ENCODE results near the gene ETFRF1. TPM values are rescaled to one million over a fixed set of nuclear protein-coding genes. Genes with fewer than 3 reads are reported as not detected.

ETFRF1 gene
- total RNA-seq, 1 donor from 2014 or later: 24.7 TPM

DNA sequence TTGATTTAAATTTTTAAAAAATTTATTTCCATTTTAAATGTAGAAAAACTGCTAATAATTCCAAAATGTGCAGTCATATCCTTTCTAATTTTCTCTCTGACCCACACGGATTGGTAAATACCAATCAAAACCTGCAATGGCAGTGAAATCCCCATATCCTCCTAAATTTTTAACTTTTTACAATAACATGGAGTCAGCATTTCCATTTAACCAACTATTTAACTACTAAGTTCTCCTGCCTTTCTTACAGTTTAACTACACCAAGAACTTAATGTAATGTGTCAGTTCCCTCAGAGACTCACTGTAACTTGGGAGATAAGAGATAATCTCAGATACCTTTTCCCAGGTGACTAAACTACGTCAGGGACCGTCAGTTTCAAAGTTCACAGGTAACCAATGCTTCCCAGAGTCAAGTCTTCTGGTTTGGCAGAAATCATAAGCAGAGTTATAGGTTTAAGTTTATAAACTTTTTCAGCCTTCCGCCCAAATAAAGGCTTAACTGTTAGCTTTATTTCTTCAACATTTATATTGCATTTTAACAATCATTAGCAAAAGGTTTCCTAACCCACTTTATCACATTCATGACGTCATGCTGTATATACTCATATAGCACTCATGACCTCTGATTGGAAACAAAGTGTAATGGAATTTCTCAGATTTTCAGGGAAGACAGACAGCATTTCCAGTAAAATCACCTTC, 48.1 kb downstream of the ETFRF1 start:
- H3K4me3 ChIP-seq: no peak overlapping the region
- TF ChIP-seq CTCF (IDR thresholded peaks at IDR 0.05): no peak
- no peaks in the 10 kb centered on the region for H3K9me3 ChIP-seq
- peaks cover 10% of the 10 kb centered on the region for H3K4me1 ChIP-seq
- no peak overlapping the region for H3K27ac ChIP-seq
- peaks cover 29% of the 10 kb centered on the region for H3K36me3 ChIP-seq
- no peaks in the 10 kb centered on the region for H3K27me3 ChIP-seq (ENCODE audit: low read depth)
- ATAC-seq (no peak), DNase-seq (no peak)
- intact Hi-C loops (cut with DNase I): no loop called here

GRCh38 chr12:25243680-25243990, 48.6 kb downstream of the ETFRF1 start:
- no peak overlapping the region for H3K27ac ChIP-seq
- intact Hi-C loops (cut with DNase I): no loop called here

GRCh38 chr12:25245491-25245890, 50.5 kb downstream of the ETFRF1 start:
- no peak overlapping the region for H3K27ac ChIP-seq
- no peak for TF ChIP-seq CTCF (IDR thresholded peaks at IDR 0.05)
- H3K36me3 ChIP-seq: peaks cover 24% of the 10 kb centered on the region
- DNase-seq (no peak), ATAC-seq (no peak)
- no peak overlapping the region for H3K4me3 ChIP-seq
- no peaks in the 10 kb centered on the region for H3K27me3 ChIP-seq (ENCODE audit: low read depth)
- H3K9me3 ChIP-seq: no peaks in the 10 kb centered on the region
- intact Hi-C loops (cut with DNase I): no loop called here
- peaks cover 23% of the 10 kb centered on the region for H3K4me1 ChIP-seq

More at GRCh38 chr12:25243680-25243990, 48.6 kb downstream of the ETFRF1 start:
- Histone ChIP-seq H3K4me1 (peaks cover 10% of the 10 kb centered on the region), H3K9me3 (no peaks in the 10 kb centered on the region), H3K27me3 (ENCODE audit: low read depth) (no peaks in the 10 kb centered on the region), H3K36me3 (peaks cover 29% of the 10 kb centered on the region), H3K4me3 (no peak overlapping the region)
- DNase-seq: no peak
- ATAC-seq: no peak
- no peak for TF ChIP-seq CTCF (IDR thresholded peaks at IDR 0.05)

- no peak overlapping the region for H3K4me3 ChIP-seq
- no peaks in the 10 kb centered on the region for H3K9me3 ChIP-seq
- no peaks in the 10 kb centered on the region for H3K27me3 ChIP-seq (ENCODE audit: low read depth)
- TF ChIP-seq CTCF (IDR thresholded peaks at IDR 0.05): no peak
- H3K4me1 ChIP-seq: peaks cover 19% of the 10 kb centered on the region
- ATAC-seq (no peak), DNase-seq (no peak)
- H3K27ac ChIP-seq: no peak overlapping the region
- peaks cover 19% of the 10 kb centered on the region for H3K36me3 ChIP-seq
- intact Hi-C loops (cut with DNase I): no loop called here
These were observed 53.1 kb downstream of the ETFRF1 start for GRCh38 chr12:25248137-25248536.

DNA sequence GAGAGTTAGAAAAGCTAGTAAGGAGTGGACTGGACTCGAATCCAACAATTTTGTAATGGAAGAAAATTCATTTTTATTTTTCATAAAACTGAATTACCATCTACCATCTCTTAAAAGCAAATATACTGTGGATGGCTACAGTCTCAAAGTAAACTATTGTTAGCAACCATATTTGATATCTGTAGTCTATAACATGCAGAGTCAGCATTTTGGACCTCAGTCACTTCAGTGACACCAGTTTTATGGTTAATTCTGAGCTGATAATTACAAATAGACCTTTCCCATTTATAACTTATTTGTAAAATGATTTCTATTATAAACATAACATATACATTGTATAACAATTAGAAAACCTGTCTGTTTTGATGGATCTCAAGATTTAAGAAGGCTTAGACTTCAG, 53.7 kb downstream of the ETFRF1 start:
- Histone ChIP-seq H3K9me3 (no peaks in the 10 kb centered on the region), H3K4me3 (no peak overlapping the region), H3K27ac (no peak overlapping the region), H3K27me3 (ENCODE audit: low read depth) (no peaks in the 10 kb centered on the region), H3K36me3 (peaks cover 13% of the 10 kb centered on the region), H3K4me1 (peaks cover 19% of the 10 kb centered on the region)
- no peak for TF ChIP-seq CTCF (IDR thresholded peaks at IDR 0.05)
- DNase-seq (no peak), ATAC-seq (no peak)
- intact Hi-C loops (cut with DNase I): no loop called here
